ENCODE results near the gene SLC12A3.

SLC12A3 gene

GRCh38 chr16:56896244-56896643 lies 31.2 kb downstream of the SLC12A3 start:
- no peak overlapping the region for H3K4me3 ChIP-seq (ENCODE audit: low read length)
- H3K36me3 ChIP-seq (replicated peaks; ENCODE audit: low read depth, low read length): no peaks in the 10 kb centered on the region
- no peak overlapping the region for H2AFZ ChIP-seq (ENCODE audit: low read depth, low read length)
- H3K9me3 ChIP-seq (ENCODE audit: insufficient read depth, low read length): no peaks in the 10 kb centered on the region
- H4K20me1 ChIP-seq (ENCODE audit: insufficient read depth, low read length): no peaks in the 10 kb centered on the region
- H3K27ac ChIP-seq (ENCODE audit: low read length): no peak overlapping the region
- H3K4me1 ChIP-seq (ENCODE audit: low read length): peaks cover 30% of the 10 kb centered on the region
- H3K4me2 ChIP-seq (ENCODE audit: low read length): no peak overlapping the region
- no peaks in the 10 kb centered on the region for H3K79me2 ChIP-seq (ENCODE audit: low read length)
- no peaks in the 10 kb centered on the region; the same call in 1 of the 2 replicates for H3K27me3 ChIP-seq (ENCODE audit: low read depth, low read length)
- no peak for TF ChIP-seq EZH2phosphoT487 (IDR thresholded peaks at IDR 0.05; ENCODE audit: low read depth)
- TF ChIP-seq, protein P1, sequence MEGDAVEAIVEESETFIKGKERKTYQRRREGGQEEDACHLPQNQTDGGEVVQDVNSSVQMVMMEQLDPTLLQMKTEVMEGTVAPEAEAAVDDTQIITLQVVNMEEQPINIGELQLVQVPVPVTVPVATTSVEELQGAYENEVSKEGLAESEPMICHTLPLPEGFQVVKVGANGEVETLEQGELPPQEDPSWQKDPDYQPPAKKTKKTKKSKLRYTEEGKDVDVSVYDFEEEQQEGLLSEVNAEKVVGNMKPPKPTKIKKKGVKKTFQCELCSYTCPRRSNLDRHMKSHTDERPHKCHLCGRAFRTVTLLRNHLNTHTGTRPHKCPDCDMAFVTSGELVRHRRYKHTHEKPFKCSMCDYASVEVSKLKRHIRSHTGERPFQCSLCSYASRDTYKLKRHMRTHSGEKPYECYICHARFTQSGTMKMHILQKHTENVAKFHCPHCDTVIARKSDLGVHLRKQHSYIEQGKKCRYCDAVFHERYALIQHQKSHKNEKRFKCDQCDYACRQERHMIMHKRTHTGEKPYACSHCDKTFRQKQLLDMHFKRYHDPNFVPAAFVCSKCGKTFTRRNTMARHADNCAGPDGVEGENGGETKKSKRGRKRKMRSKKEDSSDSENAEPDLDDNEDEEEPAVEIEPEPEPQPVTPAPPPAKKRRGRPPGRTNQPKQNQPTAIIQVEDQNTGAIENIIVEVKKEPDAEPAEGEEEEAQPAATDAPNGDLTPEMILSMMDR (IDR thresholded peaks at IDR 0.05; ENCODE audit: low read depth, low read length): no peak
- no peak overlapping the region for H3K9ac ChIP-seq (ENCODE audit: low read length)

GRCh38 chr16:56897026-56897799 lies 32.2 kb downstream of the SLC12A3 start:
- no peak overlapping the region for H3K9ac ChIP-seq (ENCODE audit: low read length)
- no peak for TF ChIP-seq EZH2phosphoT487 (IDR thresholded peaks at IDR 0.05; ENCODE audit: low read depth)
- TF ChIP-seq, protein P1 (IDR thresholded peaks at IDR 0.05; ENCODE audit: low read depth, low read length): no peak
- peaks cover 4% of the 10 kb centered on the region for H3K36me3 ChIP-seq (replicated peaks; ENCODE audit: low read depth, low read length)
- H3K4me3 ChIP-seq (ENCODE audit: low read length): no peak overlapping the region
- no peak overlapping the region for H2AFZ ChIP-seq (ENCODE audit: low read depth, low read length)
- H3K27me3 ChIP-seq (ENCODE audit: low read depth, low read length): no peaks in the 10 kb centered on the region; the same call in 1 of the 2 replicates
- no peaks in the 10 kb centered on the region for H3K79me2 ChIP-seq (ENCODE audit: low read length)
- H4K20me1 ChIP-seq (ENCODE audit: insufficient read depth, low read length): no peaks in the 10 kb centered on the region
- no peaks in the 10 kb centered on the region for H3K9me3 ChIP-seq (ENCODE audit: insufficient read depth, low read length)
- peaks cover 30% of the 10 kb centered on the region for H3K4me1 ChIP-seq (ENCODE audit: low read length)
- H3K27ac ChIP-seq (ENCODE audit: low read length): no peak overlapping the region
- peak overlapping the region; percentile 64 for H3K4me2 ChIP-seq (ENCODE audit: low read length)

DNA sequence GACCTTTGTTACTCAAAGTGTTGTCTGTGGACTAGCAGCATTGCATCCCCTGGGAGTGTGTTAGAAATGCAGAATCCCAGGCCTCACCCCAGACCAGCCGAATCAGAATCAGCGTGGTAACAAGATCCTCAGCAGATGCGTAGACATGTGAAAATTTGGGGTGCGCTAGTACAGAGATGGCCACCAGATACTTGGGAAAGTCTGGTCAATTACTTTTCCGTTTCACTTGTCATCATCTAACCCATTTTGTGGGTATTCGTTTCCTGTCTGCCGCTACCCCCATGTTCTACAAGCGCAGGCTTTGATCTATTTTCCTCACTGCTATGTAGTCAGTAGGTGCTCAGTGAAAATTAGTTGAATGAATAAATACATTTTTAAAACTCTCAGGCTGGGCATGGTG lies 33.8 kb downstream of the SLC12A3 start:
- H3K9me3 ChIP-seq (ENCODE audit: insufficient read depth, low read length): no peaks in the 10 kb centered on the region
- H3K4me1 ChIP-seq (ENCODE audit: low read length): peaks cover 30% of the 10 kb centered on the region
- peak overlapping the region; percentile 14 for H3K4me3 ChIP-seq (ENCODE audit: low read length)
- H4K20me1 ChIP-seq (ENCODE audit: insufficient read depth, low read length): no peaks in the 10 kb centered on the region
- H2AFZ ChIP-seq (ENCODE audit: low read depth, low read length): no peak overlapping the region
- H3K27me3 ChIP-seq (ENCODE audit: low read depth, low read length): no peaks in the 10 kb centered on the region; the same call in 1 of the 2 replicates
- H3K27ac ChIP-seq (ENCODE audit: low read length): no peak overlapping the region
- peaks cover 7% of the 10 kb centered on the region for H3K36me3 ChIP-seq (replicated peaks; ENCODE audit: low read depth, low read length)
- H3K79me2 ChIP-seq (ENCODE audit: low read length): no peaks in the 10 kb centered on the region
- H3K4me2 ChIP-seq (ENCODE audit: low read length): peak overlapping the region; percentile 64
- H3K9ac ChIP-seq (ENCODE audit: low read length): peak overlapping the region; percentile 1; the same call in 1 of the 2 replicates
- TF ChIP-seq, protein P1 (IDR thresholded peaks at IDR 0.05; ENCODE audit: low read depth, low read length): no peak
- TF ChIP-seq EZH2phosphoT487 (IDR thresholded peaks at IDR 0.05; ENCODE audit: low read depth): no peak

DNA sequence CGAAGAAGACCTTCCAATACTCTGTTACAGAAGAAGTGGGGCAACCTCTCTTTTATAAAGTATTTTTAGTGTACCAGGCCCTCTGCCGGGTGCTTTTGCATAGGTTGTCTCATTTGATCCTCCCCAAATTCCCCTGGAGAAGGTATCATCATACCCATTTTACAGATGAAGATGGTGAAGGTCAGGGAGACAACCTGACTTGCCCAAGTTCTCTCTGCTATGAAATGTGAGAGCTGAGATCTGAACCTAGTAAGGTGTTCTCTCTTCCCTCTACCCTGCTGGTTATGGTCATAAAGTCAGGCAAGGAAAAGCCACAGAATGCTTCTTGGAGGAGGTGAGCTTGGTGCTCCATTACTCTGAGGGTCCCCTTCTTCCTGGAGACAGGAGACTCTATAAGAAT lies 38.9 kb downstream of the SLC12A3 start:
- H3K4me1 ChIP-seq (ENCODE audit: low read length): peaks cover 8% of the 10 kb centered on the region
- H3K9ac ChIP-seq (ENCODE audit: low read length): no peak overlapping the region
- TF ChIP-seq EZH2phosphoT487 (IDR thresholded peaks at IDR 0.05; ENCODE audit: low read depth): no peak
- TF ChIP-seq, protein P1 (IDR thresholded peaks at IDR 0.05; ENCODE audit: low read depth, low read length): no peak
- no peaks in the 10 kb centered on the region for H3K79me2 ChIP-seq (ENCODE audit: low read length)
- no peaks in the 10 kb centered on the region for H3K9me3 ChIP-seq (ENCODE audit: insufficient read depth, low read length)
- H3K36me3 ChIP-seq (replicated peaks; ENCODE audit: low read depth, low read length): peaks cover 10% of the 10 kb centered on the region
- no peaks in the 10 kb centered on the region for H4K20me1 ChIP-seq (ENCODE audit: insufficient read depth, low read length)
- H3K27me3 ChIP-seq (ENCODE audit: low read depth, low read length): no peaks in the 10 kb centered on the region; the same call in 1 of the 2 replicates
- H3K4me2 ChIP-seq (ENCODE audit: low read length): no peak overlapping the region
- no peak overlapping the region for H3K27ac ChIP-seq (ENCODE audit: low read length)
- no peak overlapping the region for H2AFZ ChIP-seq (ENCODE audit: low read depth, low read length)
- no peak overlapping the region for H3K4me3 ChIP-seq (ENCODE audit: low read length)
